ENCODE data around the gene PCNX2. TPM values are rescaled to one million over a fixed set of nuclear protein-coding genes. Genes with fewer than 3 reads are reported as not detected.
A peak's percentile ranks its signal among the peaks of the same experiment; 100 is the strongest.

The PCNX2 gene
- total RNA-seq, 1 experiment from 2014 or later, result 50.8 TPM

DNA sequence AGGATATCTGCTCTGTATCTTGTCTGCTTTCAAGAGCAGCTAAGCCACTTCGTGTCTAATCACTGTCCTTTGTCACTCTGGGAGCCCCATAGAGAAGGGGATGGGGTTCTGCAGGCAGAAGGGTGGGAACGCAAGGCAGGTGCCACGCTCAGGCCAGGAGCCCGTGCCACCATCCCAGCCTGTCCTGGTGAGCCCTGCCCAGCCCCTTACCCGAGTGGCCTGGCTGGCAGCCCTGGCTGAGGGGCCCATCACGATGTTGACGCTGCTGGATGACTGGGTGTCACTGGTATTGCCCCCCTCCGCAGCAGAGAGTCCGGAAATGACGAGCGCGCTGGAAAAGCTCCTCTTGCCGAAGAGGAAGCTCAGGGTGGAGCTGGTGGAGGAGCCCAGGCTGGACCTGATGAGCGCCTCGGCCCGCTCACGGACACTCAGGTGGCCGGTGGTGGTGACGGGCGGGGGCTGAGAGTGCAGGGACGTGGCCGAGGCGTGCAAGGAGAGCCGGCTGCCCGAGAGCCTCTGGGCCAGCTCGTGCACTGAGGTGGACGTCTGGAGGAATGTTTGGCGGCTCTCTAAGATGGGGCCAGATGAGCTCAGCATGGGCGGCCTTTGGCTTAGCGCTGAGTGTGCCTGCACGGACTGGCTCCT, 309.5 kb downstream of the PCNX2 start:
- no peak for DNase-seq (ENCODE audit: low spot score)
- Mint-ChIP-seq H3K4me3 (no peak overlapping the region), H3K27me3 (ENCODE audit: low read depth) (no peaks in the 10 kb centered on the region), H3K9me3 (no peaks in the 10 kb centered on the region), H3K36me3 (peaks cover 13% of the 10 kb centered on the region), H3K27ac (no peak overlapping the region; the same call in 1 of the 2 replicates), H3K4me1 (peaks cover under 1% of the 10 kb centered on the region; the same call in 1 of the 2 replicates)
- ChIA-PET POLR2A (no interaction called here), CTCF (no interaction called here)
- TF ChIP-seq, protein P1, sequence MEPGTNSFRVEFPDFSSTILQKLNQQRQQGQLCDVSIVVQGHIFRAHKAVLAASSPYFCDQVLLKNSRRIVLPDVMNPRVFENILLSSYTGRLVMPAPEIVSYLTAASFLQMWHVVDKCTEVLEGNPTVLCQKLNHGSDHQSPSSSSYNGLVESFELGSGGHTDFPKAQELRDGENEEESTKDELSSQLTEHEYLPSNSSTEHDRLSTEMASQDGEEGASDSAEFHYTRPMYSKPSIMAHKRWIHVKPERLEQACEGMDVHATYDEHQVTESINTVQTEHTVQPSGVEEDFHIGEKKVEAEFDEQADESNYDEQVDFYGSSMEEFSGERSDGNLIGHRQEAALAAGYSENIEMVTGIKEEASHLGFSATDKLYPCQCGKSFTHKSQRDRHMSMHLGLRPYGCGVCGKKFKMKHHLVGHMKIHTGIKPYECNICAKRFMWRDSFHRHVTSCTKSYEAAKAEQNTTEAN (CRISPR knock-in tag; IDR thresholded peaks at IDR 0.05), result no peak
- 0 out of 2 replicates have a peak, but pooled peaks have one; percentile 38 for TF ChIP-seq FOXP1 (CRISPR knock-in tag; IDR thresholded peaks at IDR 0.05; ENCODE audit: borderline replicate concordance)
- ATAC-seq, result no peak

DNA sequence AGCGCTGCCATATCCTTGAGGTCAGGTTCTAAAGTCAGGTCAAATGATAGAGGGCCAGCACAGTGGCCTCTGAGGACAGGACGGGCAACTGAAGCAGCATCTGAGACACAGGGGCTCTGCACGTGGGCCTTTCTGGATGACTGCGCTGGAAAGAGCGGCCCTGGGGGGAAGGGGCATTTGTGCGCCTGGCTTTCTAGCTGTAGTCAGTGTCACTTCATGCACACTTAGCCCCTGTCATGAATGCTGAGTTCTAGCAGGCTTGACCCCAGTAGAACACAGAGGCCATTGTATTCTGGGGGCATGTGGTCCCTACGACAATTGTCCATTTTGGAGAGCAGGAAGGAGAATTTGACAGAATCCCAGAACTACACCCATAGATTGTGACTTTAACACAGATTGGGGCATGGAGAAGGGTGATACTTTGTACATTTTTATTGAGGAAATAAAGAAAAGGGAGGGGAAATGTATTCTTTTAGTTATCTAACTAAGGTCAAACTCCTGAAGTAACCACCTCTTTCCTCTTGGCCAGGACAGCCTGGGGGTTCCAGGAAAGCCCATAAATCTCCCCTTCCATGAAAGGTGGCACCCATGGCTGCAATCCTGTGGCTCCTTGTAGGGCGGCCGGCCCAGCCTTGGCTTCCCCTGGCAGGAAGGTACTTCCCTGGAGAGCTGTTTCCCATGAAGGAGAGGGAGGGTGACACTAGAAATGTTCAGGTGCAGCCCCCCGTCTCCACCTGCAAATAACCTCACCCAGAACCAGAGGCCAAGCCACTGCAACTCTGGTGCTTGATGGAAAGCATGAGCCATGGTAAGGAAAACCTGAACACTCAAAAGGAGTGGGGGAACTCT, 310.7 kb downstream of the PCNX2 start:
- no peak for DNase-seq (ENCODE audit: low spot score)
- Mint-ChIP-seq H3K9me3 (no peaks in the 10 kb centered on the region), H3K4me1 (peaks cover 9% of the 10 kb centered on the region), H3K36me3 (peaks cover 6% of the 10 kb centered on the region), H3K27ac (peak overlapping the region; percentile 33; the same call in 1 of the 2 replicates), H3K27me3 (ENCODE audit: low read depth) (no peaks in the 10 kb centered on the region), H3K4me3 (no peak overlapping the region)
- no peak for ATAC-seq
- CTCF ChIA-PET, result no interaction called here
- TF ChIP-seq, protein P2, sequence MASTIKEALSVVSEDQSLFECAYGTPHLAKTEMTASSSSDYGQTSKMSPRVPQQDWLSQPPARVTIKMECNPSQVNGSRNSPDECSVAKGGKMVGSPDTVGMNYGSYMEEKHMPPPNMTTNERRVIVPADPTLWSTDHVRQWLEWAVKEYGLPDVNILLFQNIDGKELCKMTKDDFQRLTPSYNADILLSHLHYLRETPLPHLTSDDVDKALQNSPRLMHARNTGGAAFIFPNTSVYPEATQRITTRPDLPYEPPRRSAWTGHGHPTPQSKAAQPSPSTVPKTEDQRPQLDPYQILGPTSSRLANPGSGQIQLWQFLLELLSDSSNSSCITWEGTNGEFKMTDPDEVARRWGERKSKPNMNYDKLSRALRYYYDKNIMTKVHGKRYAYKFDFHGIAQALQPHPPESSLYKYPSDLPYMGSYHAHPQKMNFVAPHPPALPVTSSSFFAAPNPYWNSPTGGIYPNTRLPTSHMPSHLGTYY (CRISPR knock-in tag; IDR thresholded peaks at IDR 0.05), result no peak
- no peak for TF ChIP-seq JAZF1 (CRISPR knock-in tag; IDR thresholded peaks at IDR 0.05)
- TF ChIP-seq ZNF138 (CRISPR knock-in tag; conservative IDR thresholded peaks at IDR 0.05), result no peak
- TF ChIP-seq, protein P3, sequence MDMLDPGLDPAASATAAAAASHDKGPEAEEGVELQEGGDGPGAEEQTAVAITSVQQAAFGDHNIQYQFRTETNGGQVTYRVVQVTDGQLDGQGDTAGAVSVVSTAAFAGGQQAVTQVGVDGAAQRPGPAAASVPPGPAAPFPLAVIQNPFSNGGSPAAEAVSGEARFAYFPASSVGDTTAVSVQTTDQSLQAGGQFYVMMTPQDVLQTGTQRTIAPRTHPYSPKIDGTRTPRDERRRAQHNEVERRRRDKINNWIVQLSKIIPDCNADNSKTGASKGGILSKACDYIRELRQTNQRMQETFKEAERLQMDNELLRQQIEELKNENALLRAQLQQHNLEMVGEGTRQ (CRISPR knock-in tag; IDR thresholded peaks at IDR 0.05), result no peak
- no peak for TF ChIP-seq ETV6 (CRISPR knock-in tag; IDR thresholded peaks at IDR 0.05)
- TF ChIP-seq PRRX2 (CRISPR knock-in tag; IDR thresholded peaks at IDR 0.05), result no peak
- no peak for TF ChIP-seq NR3C1 (CRISPR knock-in tag; conservative IDR thresholded peaks at IDR 0.05; ENCODE audit: low read depth)
- no peak for TF ChIP-seq ZNF263 (CRISPR knock-in tag; IDR thresholded peaks at IDR 0.05; ENCODE audit: low read depth)
- no peak for TF ChIP-seq JUN (CRISPR knock-in tag; IDR thresholded peaks at IDR 0.05)
- TF ChIP-seq ELF4 (CRISPR knock-in tag; IDR thresholded peaks at IDR 0.05; ENCODE audit: low read depth), result no peak
- TF ChIP-seq TP53 (CRISPR knock-in tag; IDR thresholded peaks at IDR 0.05), result no peak
- TF ChIP-seq, protein P4, sequence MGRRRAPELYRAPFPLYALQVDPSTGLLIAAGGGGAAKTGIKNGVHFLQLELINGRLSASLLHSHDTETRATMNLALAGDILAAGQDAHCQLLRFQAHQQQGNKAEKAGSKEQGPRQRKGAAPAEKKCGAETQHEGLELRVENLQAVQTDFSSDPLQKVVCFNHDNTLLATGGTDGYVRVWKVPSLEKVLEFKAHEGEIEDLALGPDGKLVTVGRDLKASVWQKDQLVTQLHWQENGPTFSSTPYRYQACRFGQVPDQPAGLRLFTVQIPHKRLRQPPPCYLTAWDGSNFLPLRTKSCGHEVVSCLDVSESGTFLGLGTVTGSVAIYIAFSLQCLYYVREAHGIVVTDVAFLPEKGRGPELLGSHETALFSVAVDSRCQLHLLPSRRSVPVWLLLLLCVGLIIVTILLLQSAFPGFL (CRISPR knock-in tag; IDR thresholded peaks at IDR 0.05; ENCODE audit: borderline replicate concordance), result no peak
- TF ChIP-seq ZNF671 (CRISPR knock-in tag; IDR thresholded peaks at IDR 0.05), result no peak
- TF ChIP-seq GRHL2 (CRISPR knock-in tag; IDR thresholded peaks at IDR 0.05; ENCODE audit: insufficient replicate concordance, severe bottlenecking), result no peak
- no peak for TF ChIP-seq RORB (CRISPR knock-in tag; IDR thresholded peaks at IDR 0.05)
- TF ChIP-seq NFATC4 (CRISPR knock-in tag; IDR thresholded peaks at IDR 0.05), result no peak
- TF ChIP-seq GTF2I (CRISPR knock-in tag; conservative IDR thresholded peaks at IDR 0.05), result no peak
- no peak for TF ChIP-seq FOXK1 (CRISPR knock-in tag; IDR thresholded peaks at IDR 0.05)
- POLR2A ChIA-PET, result no interaction called here

Data from WTC11 (cell line).